ENCODE measurements around the gene DNAJC11.
A peak's percentile ranks its signal among the peaks of the same experiment; 100 is the strongest.

Gene DNAJC11

GRCh38 chr1:6585081-6585722, 116.4 kb downstream of the DNAJC11 start:
- WGBS, 2 donors (ENCODE audit: extremely low coverage in 2 of 2, insufficient read length in 2 of 2, insufficient replicate concordance in 1 of 2) = no CpG with 5 or more reads among the region's 12 CpGs

More at GRCh38 chr1:6585081-6585722, 116.4 kb downstream of the DNAJC11 start:
- peak overlapping the region; percentile 43 for H4K8ac ChIP-seq (ENCODE audit: low read depth, low read length)
- H3K14ac ChIP-seq (ENCODE audit: low read length) = no peak overlapping the region
- H3K23ac ChIP-seq (ENCODE audit: low read depth, low read length, poor library complexity) = no peak overlapping the region
- no peak overlapping the region for H2BK15ac ChIP-seq (ENCODE audit: low read length)
- H2BK120ac ChIP-seq (ENCODE audit: low read depth, low read length) = no peak overlapping the region
- H2AK5ac ChIP-seq (ENCODE audit: low read depth, low read length) = no peak overlapping the region
- H3K18ac ChIP-seq (ENCODE audit: low read length) = no peak overlapping the region
- H3K27me3 ChIP-seq (ENCODE audit: control insufficient read depth in 3 of 3, insufficient read depth in 3 of 3, low read depth in 1 of 3, low read length in 3 of 3) = no peaks in the 10 kb centered on the region
- no peak overlapping the region for H3K4me3 ChIP-seq (ENCODE audit: low read length in 2 of 2)
- peaks cover 15% of the 10 kb centered on the region for H3K79me1 ChIP-seq (ENCODE audit: low read depth, low read length)
- H3K9ac ChIP-seq (ENCODE audit: low read depth, low read length, poor library complexity) = peak overlapping the region; percentile 60
- no peak overlapping the region for H3K27ac ChIP-seq (replicated peaks; ENCODE audit: low read length)
- no peaks in the 10 kb centered on the region for H3K9me3 ChIP-seq (replicated peaks in 1 of 2; ENCODE audit: control insufficient read depth in 2 of 2, insufficient read depth in 1 of 2, low read depth in 1 of 2, low read length in 2 of 2)
- no peak overlapping the region for H3K4me2 ChIP-seq (ENCODE audit: insufficient read depth, low read length, poor library complexity, severe bottlenecking)
- peaks cover 7 to 10% of the 10 kb centered on the region in 2 donors for H3K4me1 ChIP-seq (ENCODE audit: control insufficient read depth in 2 of 2, insufficient read depth in 1 of 2, low read depth in 1 of 2, low read length in 2 of 2)
- no peak overlapping the region for H3K4ac ChIP-seq (ENCODE audit: low read length)
- H2BK5ac ChIP-seq (ENCODE audit: low read length) = peak overlapping the region; percentile 24
- no peak overlapping the region for H2BK12ac ChIP-seq (ENCODE audit: low read length)
- H2AFZ ChIP-seq (ENCODE audit: low read length) = no peak overlapping the region
- H3K36me3 ChIP-seq (replicated peaks in 1 of 2; ENCODE audit: control insufficient read depth in 2 of 2, insufficient read depth in 2 of 2, low read length in 2 of 2) = peaks cover 29 to 51% of the 10 kb centered on the region in 2 donors
- no peak overlapping the region for H4K91ac ChIP-seq (ENCODE audit: low read depth, low read length, poor library complexity)
- no peak for DNase-seq (ENCODE audit: low spot score)

Measured in neuronal stem cell (in vitro differentiated cells).